HCT116 (cell line): ENCODE data around the gene DMAC1. TPM values are rescaled to one million over a fixed set of nuclear protein-coding genes. Genes with fewer than 3 reads are reported as not detected.

Experiments
- ATAC-seq: fragments of 200-7000 bp; cut with Tn5 transposase; 2 replicates; pipeline ENCODE4 v1.9.1; 2020; ENCODE audit warnings: mild to moderate bottlenecking, moderate library complexity
- BruUV-seq: library from RNA; stranded (reverse); fragments of 400-500 nt; replicated peaks from 2 replicates; lab custom pipeline; 2021; lab: Mats Ljungman, UMichigan
- CTCF ChIA-PET: fragments of 300-600 bp; sonication (Branson Sonifier 250); formaldehyde crosslinking; loops from one replicate; lab custom pipeline; 2021; ENCODE audit warnings: antibody characterized with exemption; lab: Charles Lee
- POLR2A ChIA-PET: fragments of 300-600, 350-600 bp; sonication (Branson Sonifier 250); formaldehyde crosslinking; loops from one replicate; lab custom pipeline; 2021; ENCODE audit warnings: antibody characterized with exemption; lab: Charles Lee
- RAD21 ChIA-PET, 2 experiments: fragments of 300-600 bp; sonication (Branson Sonifier 250); formaldehyde crosslinking; loops; one replicate each; lab custom pipeline; 2023; ENCODE audit warnings: low total read pairs in 2 of 2; ENCODE audit not compliant: uncharacterized antibody in 2 of 2, unreplicated experiment in 2 of 2, low non-redundant PET in 1 of 2; lab: Charles Lee
- DNase-seq: peaks from one replicate; pipeline ENCODE4 v3.0.0-alpha.2; 2010; ENCODE audit warnings: low read depth, low spot score
- H2AFZ ChIP-seq: fragments of 200-600 bp; shearing (Covaris generic), sonication (generic); 2 replicates; pipeline ENCODE4 v1.6.1; 2017; ENCODE audit warnings: low read depth, mixed run types, mixed read lengths, antibody characterized with exemption, low read length; ENCODE audit not compliant: poor library complexity, severe bottlenecking
- H3K27ac ChIP-seq: 2 replicates; pipeline ENCODE4 v1.5.1; 2012; ENCODE audit warnings: low read depth, low read length
- H3K27me3 ChIP-seq: fragments of 200-600 bp; sonication (generic); 2 replicates; pipeline ENCODE4 v1.6.1; 2016; ENCODE audit warnings: mixed run types, low read length, mixed read lengths; ENCODE audit not compliant: insufficient read depth
- H3K36me3 ChIP-seq, 2 experiments: fragments of 200-500 bp in 1 of 2; fragments of 200-600 bp in 1 of 2; sonication (Bioruptor generic) in 1 of 2; sonication (generic) in 1 of 2; 2 replicates each; pipeline versions ENCODE4 v1.5.1 to v1.6.1; 2014 to 2016; ENCODE audit warnings: low read length in 2 of 2, inconsistent platforms in 1 of 2, mixed read lengths in 1 of 2, mixed run types in 1 of 2; ENCODE audit not compliant: insufficient read depth in 2 of 2, control insufficient read depth in 1 of 2
- H3K4me1 ChIP-seq, 2 experiments: fragments of 200-600 bp in 1 of 2; sonication (generic) in 1 of 2; 2 replicates each; pipeline versions ENCODE4 v1.5.1 to v1.6.1; 2012 to 2017; ENCODE audit warnings: low read length in 2 of 2, inconsistent platforms in 1 of 2, mild to moderate bottlenecking in 1 of 2, mixed read lengths in 1 of 2, mixed run types in 1 of 2, moderate library complexity in 1 of 2; ENCODE audit not compliant: insufficient read depth in 2 of 2, control insufficient read depth in 1 of 2
- H3K4me2 ChIP-seq: fragments of 200-600 bp; sonication (generic); 2 replicates; pipeline ENCODE4 v1.6.1; 2017; ENCODE audit warnings: mixed run types, low read length, mixed read lengths
- H3K4me3 ChIP-seq, 2 experiments: fragments of 200-600 bp in 1 of 2; sonication (generic) in 1 of 2; replicated peaks in 1 of 2; 2 replicates each; pipeline ENCODE4 v1.5.1; 2011 to 2016; ENCODE audit warnings: low read length in 2 of 2, control low read depth in 1 of 2, low read depth in 1 of 2, mild to moderate bottlenecking in 1 of 2, mixed read lengths in 1 of 2, mixed run types in 1 of 2
- H3K79me2 ChIP-seq: fragments of 200-600 bp; sonication (generic); 2 replicates; pipeline ENCODE4 v1.6.1; 2017; ENCODE audit warnings: mild to moderate bottlenecking, mixed run types, low read length, moderate library complexity, mixed read lengths; ENCODE audit not compliant: insufficient read depth
- H3K9ac ChIP-seq: fragments of 200-600 bp; sonication (generic); 2 replicates; pipeline ENCODE4 v1.6.1; 2016; ENCODE audit warnings: low read length, mixed read lengths
- H3K9me2 ChIP-seq: fragments of 200-600 bp; sonication (generic), shearing (Covaris generic); 2 replicates; pipeline ENCODE4 v1.6.1; 2017; ENCODE audit warnings: mixed run types, mild to moderate bottlenecking, moderate library complexity; ENCODE audit not compliant: insufficient read depth
- H3K9me3 ChIP-seq, 2 experiments: fragments of 200-500 bp in 1 of 2; fragments of 200-600 bp in 1 of 2; sonication (Bioruptor generic) in 1 of 2; sonication (generic) in 1 of 2; 2 replicates each; pipeline ENCODE4 v1.6.1; 2014 to 2017; ENCODE audit warnings: low read length in 2 of 2, mixed read lengths in 2 of 2, inconsistent platforms in 1 of 2, low read depth in 1 of 2, mild to moderate bottlenecking in 1 of 2, mixed run types in 1 of 2, moderate library complexity in 1 of 2; ENCODE audit not compliant: control insufficient read depth in 1 of 2, insufficient read depth in 1 of 2
- H4K20me1 ChIP-seq: fragments of 200-600 bp; sonication (generic), shearing (Covaris generic); 2 replicates; pipeline ENCODE4 v1.6.1; 2017; ENCODE audit warnings: mixed run types, mild to moderate bottlenecking, moderate library complexity; ENCODE audit not compliant: insufficient read depth
- CBX3 ChIP-seq: IDR thresholded peaks from 2 replicates; pipeline ENCODE4 v1.6.1; 2012; ENCODE audit warnings: low read depth
- CEBPB ChIP-seq: IDR thresholded peaks from 2 replicates; pipeline ENCODE4 v1.6.1; 2012; ENCODE audit warnings: low read depth
- EGR1 ChIP-seq: IDR thresholded peaks from 2 replicates; pipeline ENCODE4 v1.6.1; 2012; ENCODE audit warnings: low read depth
- ELF1 ChIP-seq: IDR thresholded peaks from 2 replicates; pipeline ENCODE4 v1.6.1; 2012; ENCODE audit warnings: low read depth, borderline replicate concordance
- EZH2 ChIP-seq: fragments of 200-600 bp; sonication (generic); IDR thresholded peaks from 2 replicates; pipeline ENCODE4 v1.6.1; 2017; ENCODE audit warnings: antibody characterized with exemption, mixed run types
- EZH2phosphoT487 ChIP-seq: fragments of 200-600 bp; IDR thresholded peaks from 2 replicates; pipeline ENCODE4 v1.6.1; 2018; ENCODE audit warnings: antibody characterized with exemption, borderline replicate concordance
- FOSL1 ChIP-seq: IDR thresholded peaks from 2 replicates; pipeline ENCODE4 v1.6.1; 2012; ENCODE audit warnings: low read depth
- JUND ChIP-seq: IDR thresholded peaks from 2 replicates; pipeline ENCODE4 v1.6.1; 2012
- POLR2A ChIP-seq: IDR thresholded peaks from 2 replicates; pipeline ENCODE4 v1.7.0; 2011; ENCODE audit warnings: borderline replicate concordance; ENCODE audit not compliant: insufficient read depth, insufficient read length; ENCODE audit errors: extremely low read depth
- POLR2AphosphoS5 ChIP-seq: IDR thresholded peaks from 2 replicates; pipeline ENCODE4 v1.6.1; 2011; ENCODE audit warnings: mild to moderate bottlenecking, low read depth, low read length, moderate library complexity
- RAD21 ChIP-seq: IDR thresholded peaks from 2 replicates; pipeline ENCODE4 v1.6.1; 2012; ENCODE audit warnings: low read depth, mild to moderate bottlenecking
- SP1 ChIP-seq: IDR thresholded peaks from 2 replicates; pipeline ENCODE4 v1.6.1; 2012; ENCODE audit warnings: low read depth
- SRF ChIP-seq: IDR thresholded peaks from 2 replicates; pipeline ENCODE4 v1.6.1; 2012; ENCODE audit warnings: low read depth
- YY1 ChIP-seq: IDR thresholded peaks from 2 replicates; pipeline ENCODE4 v1.6.1; 2011; ENCODE audit warnings: low read length, low read depth, moderate library complexity, mild to moderate bottlenecking; ENCODE audit not compliant: insufficient replicate concordance; ENCODE audit errors: extremely low read depth
- ZNF274 ChIP-seq: fragments of 200-500 bp; sonication (Bioruptor generic); IDR thresholded peaks from 2 replicates; pipeline ENCODE4 v1.6.1; 2014; ENCODE audit warnings: mild to moderate bottlenecking, low read depth, low read length, inconsistent platforms
- intact Hi-C: fragments of 100-400 bp; cut with micrococcal nuclease; formaldehyde crosslinking; loops from 2 replicates; pipeline ENCODE4 v1.10.0; 2022
- total RNA-seq: library from RNA; stranded (reverse); gene quantifications from one replicate; pipeline ENCODE4 v1.2.1, GENCODE V29; 2021; ENCODE audit not compliant: unreplicated experiment
- TF ChIP-seq, protein P1 (sequence below): IDR thresholded peaks from 2 replicates; pipeline ENCODE4 v1.6.1; 2012
- TF ChIP-seq, protein P2 (sequence below): IDR thresholded peaks from 2 replicates; pipeline ENCODE4 v1.6.1; 2012; ENCODE audit warnings: low read depth
- TF ChIP-seq, protein P3 (sequence below): IDR thresholded peaks from 2 replicates; pipeline ENCODE4 v1.6.1; 2012
- TF ChIP-seq, protein P4 (sequence below), 3 experiments: fragments of 200-600 bp in 1 of 3; sonication (generic) in 1 of 3; IDR thresholded peaks in 2 of 3; conservative IDR thresholded peaks in 1 of 3; 2 replicates each; pipeline ENCODE4 v1.5.1; 2012 to 2017; ENCODE audit warnings: low read depth in 2 of 3, low read length in 2 of 3, antibody characterized with exemption in 1 of 3, borderline replicate concordance in 1 of 3, control low read depth in 1 of 3, mild to moderate bottlenecking in 1 of 3, mixed read lengths in 1 of 3, mixed run types in 1 of 3, moderate library complexity in 1 of 3; ENCODE audit not compliant: insufficient read depth in 1 of 3
- TF ChIP-seq, protein P5 (sequence below): IDR thresholded peaks from 2 replicates; pipeline ENCODE4 v1.6.1; 2011; ENCODE audit warnings: mild to moderate bottlenecking, low read length, moderate library complexity; ENCODE audit not compliant: insufficient replicate concordance; ENCODE audit errors: extremely low read depth

DMAC1 gene
- total RNA-seq, 1 experiment from 2014 or later: 39.1 TPM

DNA sequence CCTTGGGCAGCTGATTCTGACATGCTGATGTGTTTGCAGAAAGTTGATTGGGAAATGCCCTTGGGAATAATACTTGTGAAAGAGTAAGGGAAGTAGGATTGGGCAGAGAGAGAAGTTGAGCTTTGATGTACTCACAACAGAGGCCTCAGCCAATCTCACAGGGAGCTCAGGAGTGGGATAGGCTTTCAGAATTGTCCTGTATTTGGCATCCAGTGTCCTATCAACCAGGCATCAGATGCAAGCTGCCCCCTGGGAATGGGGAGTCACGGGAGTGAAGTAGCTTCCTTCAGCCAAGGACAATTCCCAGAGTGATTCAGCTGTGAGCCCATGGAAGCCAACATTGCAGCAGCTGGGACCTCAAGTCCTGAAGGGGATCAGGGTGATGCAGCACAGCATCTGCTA, 39.6 kb downstream of the DMAC1 start:
- intact Hi-C loops: no loop called here
- H3K4me1 ChIP-seq: no peaks in the 10 kb centered on the region
- RAD21 ChIA-PET: no interaction called here

More for the DNA sequence above, 39.6 kb downstream of the DMAC1 start:
- ChIA-PET CTCF (no interaction called here), POLR2A (no interaction called here)
- H3K79me2 ChIP-seq: no peaks in the 10 kb centered on the region
- ATAC-seq (no peak), DNase-seq (no peak)
- H3K9ac ChIP-seq: no peak overlapping the region
- no peak for TF ChIP-seq EGR1
- no peak for TF ChIP-seq ZNF274
- TF ChIP-seq SP1: no peak
- no peak for TF ChIP-seq EZH2
- TF ChIP-seq, protein P1, sequence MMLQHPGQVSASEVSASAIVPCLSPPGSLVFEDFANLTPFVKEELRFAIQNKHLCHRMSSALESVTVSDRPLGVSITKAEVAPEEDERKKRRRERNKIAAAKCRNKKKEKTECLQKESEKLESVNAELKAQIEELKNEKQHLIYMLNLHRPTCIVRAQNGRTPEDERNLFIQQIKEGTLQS: no peak
- TF ChIP-seq CBX3: no peak
- no peak for TF ChIP-seq CEBPB
- TF ChIP-seq JUND: no peak
- TF ChIP-seq, protein P2, sequence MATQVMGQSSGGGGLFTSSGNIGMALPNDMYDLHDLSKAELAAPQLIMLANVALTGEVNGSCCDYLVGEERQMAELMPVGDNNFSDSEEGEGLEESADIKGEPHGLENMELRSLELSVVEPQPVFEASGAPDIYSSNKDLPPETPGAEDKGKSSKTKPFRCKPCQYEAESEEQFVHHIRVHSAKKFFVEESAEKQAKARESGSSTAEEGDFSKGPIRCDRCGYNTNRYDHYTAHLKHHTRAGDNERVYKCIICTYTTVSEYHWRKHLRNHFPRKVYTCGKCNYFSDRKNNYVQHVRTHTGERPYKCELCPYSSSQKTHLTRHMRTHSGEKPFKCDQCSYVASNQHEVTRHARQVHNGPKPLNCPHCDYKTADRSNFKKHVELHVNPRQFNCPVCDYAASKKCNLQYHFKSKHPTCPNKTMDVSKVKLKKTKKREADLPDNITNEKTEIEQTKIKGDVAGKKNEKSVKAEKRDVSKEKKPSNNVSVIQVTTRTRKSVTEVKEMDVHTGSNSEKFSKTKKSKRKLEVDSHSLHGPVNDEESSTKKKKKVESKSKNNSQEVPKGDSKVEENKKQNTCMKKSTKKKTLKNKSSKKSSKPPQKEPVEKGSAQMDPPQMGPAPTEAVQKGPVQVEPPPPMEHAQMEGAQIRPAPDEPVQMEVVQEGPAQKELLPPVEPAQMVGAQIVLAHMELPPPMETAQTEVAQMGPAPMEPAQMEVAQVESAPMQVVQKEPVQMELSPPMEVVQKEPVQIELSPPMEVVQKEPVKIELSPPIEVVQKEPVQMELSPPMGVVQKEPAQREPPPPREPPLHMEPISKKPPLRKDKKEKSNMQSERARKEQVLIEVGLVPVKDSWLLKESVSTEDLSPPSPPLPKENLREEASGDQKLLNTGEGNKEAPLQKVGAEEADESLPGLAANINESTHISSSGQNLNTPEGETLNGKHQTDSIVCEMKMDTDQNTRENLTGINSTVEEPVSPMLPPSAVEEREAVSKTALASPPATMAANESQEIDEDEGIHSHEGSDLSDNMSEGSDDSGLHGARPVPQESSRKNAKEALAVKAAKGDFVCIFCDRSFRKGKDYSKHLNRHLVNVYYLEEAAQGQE: no peak
- no peak for TF ChIP-seq FOSL1
- TF ChIP-seq RAD21: no peak
- TF ChIP-seq SRF: no peak
- TF ChIP-seq YY1: no peak
- TF ChIP-seq POLR2A: no peak
- TF ChIP-seq, protein P3, sequence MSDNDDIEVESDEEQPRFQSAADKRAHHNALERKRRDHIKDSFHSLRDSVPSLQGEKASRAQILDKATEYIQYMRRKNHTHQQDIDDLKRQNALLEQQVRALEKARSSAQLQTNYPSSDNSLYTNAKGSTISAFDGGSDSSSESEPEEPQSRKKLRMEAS: no peak
- TF ChIP-seq, protein P4, sequence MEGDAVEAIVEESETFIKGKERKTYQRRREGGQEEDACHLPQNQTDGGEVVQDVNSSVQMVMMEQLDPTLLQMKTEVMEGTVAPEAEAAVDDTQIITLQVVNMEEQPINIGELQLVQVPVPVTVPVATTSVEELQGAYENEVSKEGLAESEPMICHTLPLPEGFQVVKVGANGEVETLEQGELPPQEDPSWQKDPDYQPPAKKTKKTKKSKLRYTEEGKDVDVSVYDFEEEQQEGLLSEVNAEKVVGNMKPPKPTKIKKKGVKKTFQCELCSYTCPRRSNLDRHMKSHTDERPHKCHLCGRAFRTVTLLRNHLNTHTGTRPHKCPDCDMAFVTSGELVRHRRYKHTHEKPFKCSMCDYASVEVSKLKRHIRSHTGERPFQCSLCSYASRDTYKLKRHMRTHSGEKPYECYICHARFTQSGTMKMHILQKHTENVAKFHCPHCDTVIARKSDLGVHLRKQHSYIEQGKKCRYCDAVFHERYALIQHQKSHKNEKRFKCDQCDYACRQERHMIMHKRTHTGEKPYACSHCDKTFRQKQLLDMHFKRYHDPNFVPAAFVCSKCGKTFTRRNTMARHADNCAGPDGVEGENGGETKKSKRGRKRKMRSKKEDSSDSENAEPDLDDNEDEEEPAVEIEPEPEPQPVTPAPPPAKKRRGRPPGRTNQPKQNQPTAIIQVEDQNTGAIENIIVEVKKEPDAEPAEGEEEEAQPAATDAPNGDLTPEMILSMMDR (IDR thresholded peaks at IDR 0.05 in 2 of 3, conservative IDR thresholded peaks at IDR 0.05 in 1 of 3; ENCODE audit: borderline replicate concordance in 1 of 3, insufficient read depth in 1 of 3, low read depth in 2 of 3, low read length in 2 of 3): no peak
- TF ChIP-seq EZH2phosphoT487: no peak
- TF ChIP-seq ELF1: no peak
- no peak for TF ChIP-seq POLR2AphosphoS5
- TF ChIP-seq, protein P5, sequence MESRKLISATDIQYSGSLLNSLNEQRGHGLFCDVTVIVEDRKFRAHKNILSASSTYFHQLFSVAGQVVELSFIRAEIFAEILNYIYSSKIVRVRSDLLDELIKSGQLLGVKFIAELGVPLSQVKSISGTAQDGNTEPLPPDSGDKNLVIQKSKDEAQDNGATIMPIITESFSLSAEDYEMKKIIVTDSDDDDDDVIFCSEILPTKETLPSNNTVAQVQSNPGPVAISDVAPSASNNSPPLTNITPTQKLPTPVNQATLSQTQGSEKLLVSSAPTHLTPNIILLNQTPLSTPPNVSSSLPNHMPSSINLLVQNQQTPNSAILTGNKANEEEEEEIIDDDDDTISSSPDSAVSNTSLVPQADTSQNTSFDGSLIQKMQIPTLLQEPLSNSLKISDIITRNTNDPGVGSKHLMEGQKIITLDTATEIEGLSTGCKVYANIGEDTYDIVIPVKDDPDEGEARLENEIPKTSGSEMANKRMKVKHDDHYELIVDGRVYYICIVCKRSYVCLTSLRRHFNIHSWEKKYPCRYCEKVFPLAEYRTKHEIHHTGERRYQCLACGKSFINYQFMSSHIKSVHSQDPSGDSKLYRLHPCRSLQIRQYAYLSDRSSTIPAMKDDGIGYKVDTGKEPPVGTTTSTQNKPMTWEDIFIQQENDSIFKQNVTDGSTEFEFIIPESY: no peak
- H3K27me3 ChIP-seq: 0 out of 2 replicates have a peak, but pooled peaks cover 6% of the 10 kb centered on the region
- no peak overlapping the region for H2AFZ ChIP-seq
- no peak overlapping the region for H3K4me3 ChIP-seq
- H3K27ac ChIP-seq: no peak overlapping the region
- no TSS peak for BruUV-seq
- H3K36me3 ChIP-seq: no peaks in the 10 kb centered on the region
- no peaks in the 10 kb centered on the region for H3K9me3 ChIP-seq
- H4K20me1 ChIP-seq: no peaks in the 10 kb centered on the region
- no peak overlapping the region for H3K4me2 ChIP-seq
- H3K9me2 ChIP-seq: no peaks in the 10 kb centered on the region
